Mesothelial cell of epicardium (in vitro differentiated cells): ENCODE measurements around the gene MS4A18. TPM values are rescaled to one million over a fixed set of nuclear protein-coding genes. Genes with fewer than 3 reads are reported as not detected.
A peak's percentile ranks its signal among the peaks of the same experiment; 100 is the strongest.

Experiments
- DNase-seq, 2 experiments: peaks; one replicate each; pipeline ENCODE4 v3.0.0; 2021; ENCODE audit warnings: low spot score in 2 of 2; ENCODE audit not compliant: unreplicated experiment in 2 of 2
- H3K27ac Mint-ChIP-seq: 2 replicates; pipeline ENCODE4 v1.8.0; 2021; ENCODE audit warnings: mixed read lengths
- H3K27me3 Mint-ChIP-seq: 2 replicates; pipeline ENCODE4 v1.8.0; 2021; ENCODE audit warnings: low read depth, mixed read lengths
- H3K36me3 Mint-ChIP-seq: 2 replicates; pipeline ENCODE4 v1.8.0; 2021; ENCODE audit warnings: mixed read lengths
- H3K4me1 Mint-ChIP-seq: 2 replicates; pipeline ENCODE4 v1.8.0; 2021; ENCODE audit warnings: mixed read lengths
- H3K4me3 Mint-ChIP-seq: 2 replicates; pipeline ENCODE4 v1.8.0; 2021; ENCODE audit warnings: mild to moderate bottlenecking, moderate library complexity, mixed read lengths
- H3K9me3 Mint-ChIP-seq: 2 replicates; pipeline ENCODE4 v1.8.0; 2021; ENCODE audit warnings: mixed read lengths
- total RNA-seq: library from RNA; stranded (reverse); gene quantifications from 3 replicates; pipeline ENCODE4 v1.2.1, GENCODE V29; 2021
- TF ChIP-seq, protein P1 (sequence below): fragments of 200-600 bp; sonication (generic); IDR thresholded peaks from one replicate; pipeline ENCODE4 v1.5.0; 2021; ENCODE audit warnings: antibody characterized with exemption; ENCODE audit not compliant: unreplicated experiment

Gene MS4A18
- total RNA-seq, 1 donor from 2014 or later = not detected

DNA sequence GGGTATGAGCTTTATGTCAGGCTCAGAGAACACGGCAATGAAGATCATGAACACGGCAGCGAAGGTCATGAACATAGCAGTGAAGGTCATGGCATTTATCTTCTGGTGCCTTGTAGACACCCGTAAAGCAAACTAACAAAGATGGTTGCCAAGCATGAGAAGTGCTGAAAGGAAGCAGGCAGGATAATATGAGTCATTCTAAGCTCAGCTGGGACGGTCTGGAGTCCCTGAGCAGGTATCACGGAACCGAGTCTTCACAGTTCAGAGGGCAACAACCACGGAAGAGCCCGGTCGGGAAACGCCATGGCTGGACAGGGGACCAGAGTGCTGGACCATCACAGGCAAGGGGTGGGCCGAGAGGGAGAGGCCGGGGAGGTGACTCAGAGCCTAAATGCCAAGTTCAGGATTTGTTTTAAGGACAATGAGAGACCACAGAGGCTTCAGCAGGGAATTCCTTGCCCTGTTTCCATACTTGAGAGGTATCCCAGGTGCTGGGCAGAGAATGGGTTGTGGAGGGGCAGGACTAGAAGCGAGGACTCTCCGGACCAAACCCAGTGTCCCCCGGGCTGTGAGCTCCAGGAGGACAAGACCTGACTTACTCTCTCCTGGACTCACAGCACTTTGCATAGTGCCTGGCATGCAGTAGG is 47.5 kb downstream of the MS4A18 start:
- Mint-ChIP-seq H3K9me3 (no peaks in the 10 kb centered on the region), H3K4me1 (peaks cover 18% of the 10 kb centered on the region), H3K36me3 (no peaks in the 10 kb centered on the region), H3K4me3 (no peak overlapping the region), H3K27me3 (peaks cover 4% of the 10 kb centered on the region), H3K27ac (no peak overlapping the region)
- TF ChIP-seq, protein P1, sequence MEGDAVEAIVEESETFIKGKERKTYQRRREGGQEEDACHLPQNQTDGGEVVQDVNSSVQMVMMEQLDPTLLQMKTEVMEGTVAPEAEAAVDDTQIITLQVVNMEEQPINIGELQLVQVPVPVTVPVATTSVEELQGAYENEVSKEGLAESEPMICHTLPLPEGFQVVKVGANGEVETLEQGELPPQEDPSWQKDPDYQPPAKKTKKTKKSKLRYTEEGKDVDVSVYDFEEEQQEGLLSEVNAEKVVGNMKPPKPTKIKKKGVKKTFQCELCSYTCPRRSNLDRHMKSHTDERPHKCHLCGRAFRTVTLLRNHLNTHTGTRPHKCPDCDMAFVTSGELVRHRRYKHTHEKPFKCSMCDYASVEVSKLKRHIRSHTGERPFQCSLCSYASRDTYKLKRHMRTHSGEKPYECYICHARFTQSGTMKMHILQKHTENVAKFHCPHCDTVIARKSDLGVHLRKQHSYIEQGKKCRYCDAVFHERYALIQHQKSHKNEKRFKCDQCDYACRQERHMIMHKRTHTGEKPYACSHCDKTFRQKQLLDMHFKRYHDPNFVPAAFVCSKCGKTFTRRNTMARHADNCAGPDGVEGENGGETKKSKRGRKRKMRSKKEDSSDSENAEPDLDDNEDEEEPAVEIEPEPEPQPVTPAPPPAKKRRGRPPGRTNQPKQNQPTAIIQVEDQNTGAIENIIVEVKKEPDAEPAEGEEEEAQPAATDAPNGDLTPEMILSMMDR = no peak
- no peak for DNase-seq

DNA sequence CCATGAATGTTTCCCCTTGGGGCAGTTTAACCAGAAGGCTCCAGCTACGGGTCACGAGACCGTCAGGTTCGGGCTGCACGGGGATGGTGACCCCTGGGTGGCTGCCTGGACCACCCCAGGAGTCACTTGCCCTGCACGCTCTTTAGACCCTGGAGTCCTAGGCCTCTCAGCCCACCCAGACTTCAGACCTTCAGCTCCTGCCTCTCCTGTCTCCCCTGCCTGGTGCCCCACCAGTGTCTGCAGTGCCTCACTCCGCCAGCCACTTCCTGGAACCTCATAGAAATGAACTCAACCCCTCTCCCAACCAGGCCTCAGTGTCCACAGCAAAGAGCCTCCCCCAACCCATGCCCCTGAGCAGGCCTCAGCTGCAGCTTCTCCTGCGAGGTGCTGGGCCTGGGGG is 48.1 kb downstream of the MS4A18 start:
- H3K4me1 Mint-ChIP-seq = peaks cover 24% of the 10 kb centered on the region
- no peak for DNase-seq
- no peak overlapping the region for H3K27ac Mint-ChIP-seq
- H3K9me3 Mint-ChIP-seq = no peaks in the 10 kb centered on the region
- no peaks in the 10 kb centered on the region for H3K36me3 Mint-ChIP-seq
- H3K27me3 Mint-ChIP-seq = peaks cover 3% of the 10 kb centered on the region
- TF ChIP-seq, protein P1 = no peak
- H3K4me3 Mint-ChIP-seq = no peak overlapping the region

DNA sequence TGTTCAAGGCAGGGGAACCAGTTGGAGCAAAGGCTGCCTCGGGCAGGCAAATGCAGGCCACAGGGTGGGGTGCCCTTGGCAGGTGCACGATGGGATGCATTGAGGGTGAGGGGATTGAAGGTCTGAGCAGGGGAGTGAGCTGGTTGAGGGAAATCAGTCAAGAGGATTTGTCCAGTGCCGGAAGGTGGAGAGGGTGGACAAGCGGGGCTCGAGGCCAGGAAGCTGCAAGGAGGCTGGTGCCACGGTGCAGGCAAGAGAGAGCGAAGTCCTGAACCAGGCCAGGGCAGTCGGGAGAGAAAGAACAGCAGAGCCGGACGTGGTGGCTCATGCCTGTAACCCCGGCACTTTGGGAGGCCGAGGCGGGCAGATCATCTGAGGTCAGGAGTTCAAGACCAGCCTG is 50.2 kb downstream of the MS4A18 start:
- no peak overlapping the region for H3K27ac Mint-ChIP-seq
- TF ChIP-seq, protein P1 = no peak
- H3K4me1 Mint-ChIP-seq = peaks cover 25% of the 10 kb centered on the region
- H3K9me3 Mint-ChIP-seq = no peaks in the 10 kb centered on the region
- H3K36me3 Mint-ChIP-seq = no peaks in the 10 kb centered on the region
- DNase-seq = no peak
- H3K27me3 Mint-ChIP-seq = peaks cover 4% of the 10 kb centered on the region
- H3K4me3 Mint-ChIP-seq = no peak overlapping the region

DNA sequence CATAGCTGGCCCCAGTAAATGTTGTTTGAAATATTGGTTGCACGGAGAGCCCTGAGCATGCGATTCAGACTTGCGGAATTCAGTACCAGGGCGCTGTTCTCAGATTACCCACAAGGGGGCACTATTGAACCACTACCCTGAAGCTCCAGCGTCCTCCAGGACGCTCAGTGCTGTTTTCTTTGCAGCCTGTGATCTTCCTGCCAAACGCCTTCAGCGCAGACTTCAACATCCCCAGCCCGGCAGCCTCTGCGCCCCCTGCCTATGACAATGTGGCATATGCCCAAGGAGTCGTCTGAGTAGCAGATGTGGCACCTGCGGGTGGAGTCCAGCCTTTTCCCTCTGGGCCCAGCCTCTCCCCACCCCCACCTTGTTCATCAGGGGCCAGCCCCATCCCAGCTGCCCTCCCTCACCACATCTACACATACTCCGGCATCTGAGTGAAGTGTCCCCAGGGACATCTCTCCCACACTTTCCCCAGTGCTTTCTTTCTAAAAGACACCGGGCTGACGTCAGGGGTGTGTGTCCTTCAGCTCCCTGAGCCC is 51.0 kb downstream of the MS4A18 start:
- Mint-ChIP-seq H3K27ac (peak overlapping the region; percentile 30), H3K36me3 (no peaks in the 10 kb centered on the region), H3K9me3 (no peaks in the 10 kb centered on the region), H3K4me1 (peaks cover 25% of the 10 kb centered on the region), H3K27me3 (peaks cover 4% of the 10 kb centered on the region), H3K4me3 (no peak overlapping the region)
- TF ChIP-seq, protein P1 = peak; percentile 92
- peak; percentile 62 to 91 for DNase-seq

DNA sequence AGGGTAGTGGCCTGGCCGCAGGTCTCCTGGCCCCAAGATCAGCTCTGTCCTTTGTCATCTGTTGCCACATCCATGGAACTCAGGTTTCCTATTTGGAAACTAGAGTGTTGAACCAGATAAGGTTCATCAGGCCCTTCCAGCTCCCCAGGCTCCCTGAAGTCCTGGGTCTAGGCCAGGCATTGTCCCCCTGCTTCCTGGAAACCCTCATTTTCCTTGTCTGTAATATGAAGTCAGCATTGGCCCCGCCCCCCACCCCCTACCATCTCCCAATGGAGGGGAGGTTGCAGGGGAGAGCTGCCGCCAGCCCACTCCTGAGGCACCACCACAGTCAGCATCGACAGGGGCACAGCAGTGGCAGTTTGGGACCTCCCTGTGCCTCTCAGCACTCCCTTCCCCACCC is 51.6 kb downstream of the MS4A18 start:
- TF ChIP-seq, protein P1 = no peak
- Mint-ChIP-seq H3K36me3 (no peaks in the 10 kb centered on the region), H3K4me3 (no peak overlapping the region), H3K4me1 (peaks cover 25% of the 10 kb centered on the region), H3K27ac (no peak overlapping the region), H3K9me3 (no peaks in the 10 kb centered on the region), H3K27me3 (peaks cover 4% of the 10 kb centered on the region)
- DNase-seq = no peak
